Neural cell (in vitro differentiated cells): ENCODE results near the gene ATP5F1A. TPM values are rescaled to one million over a fixed set of nuclear protein-coding genes. Genes with fewer than 3 reads are reported as not detected.

Source experiments
- H2AFZ ChIP-seq: fragments of 200-600, 300-800 bp; sonication (generic), shearing (Covaris generic); 2 replicates; pipeline ENCODE4 v1.6.0; 2014; ENCODE audit warnings: low read depth, mild to moderate bottlenecking, antibody characterized with exemption, low read length, moderate library complexity
- H3F3A ChIP-seq: fragments of 200-600 bp; shearing (Covaris generic); 2 replicates; pipeline ENCODE4 v1.6.1; 2016; ENCODE audit warnings: mild to moderate bottlenecking, moderate library complexity, mixed read lengths, antibody characterized with exemption, low read length; ENCODE audit not compliant: insufficient read depth, poor library complexity, severe bottlenecking
- H3K27ac ChIP-seq: fragments of 200-600, 300-800 bp; sonication (generic), shearing (Covaris generic); 2 replicates; pipeline ENCODE4 v1.5.1; 2014; ENCODE audit warnings: mild to moderate bottlenecking, low read length, moderate library complexity
- H3K27me3 ChIP-seq: fragments of 300-800, 200-600 bp; sonication (generic), shearing (Covaris generic); 2 replicates; pipeline ENCODE4 v1.6.0; 2014; ENCODE audit warnings: mild to moderate bottlenecking, low read depth, low read length, moderate library complexity; ENCODE audit not compliant: insufficient read depth
- H3K36me3 ChIP-seq: fragments of 300-800, 200-600 bp; sonication (generic), shearing (Covaris generic); 2 replicates; pipeline ENCODE4 v1.5.1; 2014; ENCODE audit warnings: mild to moderate bottlenecking, antibody characterized with exemption, low read length, moderate library complexity; ENCODE audit not compliant: insufficient read depth
- H3K4me2 ChIP-seq: fragments of 300-800, 200-600 bp; sonication (generic), shearing (Covaris generic); 2 replicates; pipeline ENCODE4 v1.6.0; 2014; ENCODE audit warnings: mild to moderate bottlenecking, low read length
- H3K4me3 ChIP-seq: fragments of 300-800, 200-600 bp; sonication (generic), shearing (Covaris generic); 2 replicates; pipeline ENCODE4 v1.5.1; 2014; ENCODE audit warnings: mild to moderate bottlenecking, low read length, moderate library complexity
- H3K79me2 ChIP-seq: fragments of 200-600 bp; shearing (Covaris generic); replicated peaks from 2 replicates; pipeline ENCODE4 v1.6.0; 2014; ENCODE audit warnings: mild to moderate bottlenecking, low read length, moderate library complexity; ENCODE audit not compliant: insufficient read depth
- H3K9ac ChIP-seq: fragments of 300-800, 200-600 bp; sonication (generic), shearing (Covaris generic); 2 replicates; pipeline ENCODE4 v1.6.1; 2016; ENCODE audit warnings: mild to moderate bottlenecking, low read length, mixed read lengths
- H3K9me2 ChIP-seq: fragments of 200-600 bp; shearing (Covaris generic); 2 replicates; pipeline ENCODE4 v1.6.1; 2016; ENCODE audit warnings: mild to moderate bottlenecking, low read length, mixed read lengths; ENCODE audit not compliant: insufficient read depth
- H3K9me3 ChIP-seq: fragments of 200-600, 300-800 bp; sonication (generic), shearing (Covaris generic); 2 replicates; pipeline ENCODE4 v1.6.1; 2016; ENCODE audit warnings: mild to moderate bottlenecking, mixed run types, low read length, moderate library complexity, mixed read lengths
- H4K20me1 ChIP-seq: fragments of 200-600 bp; shearing (Covaris generic); 2 replicates; pipeline ENCODE4 v1.6.1; 2016; ENCODE audit warnings: mild to moderate bottlenecking, mixed run types; ENCODE audit not compliant: insufficient read depth
- EP300 ChIP-seq: fragments of 450-650 bp; conservative IDR thresholded peaks from 2 replicates; pipeline ENCODE4 v1.6.1; 2014; ENCODE audit warnings: antibody characterized with exemption, mild to moderate bottlenecking, moderate library complexity; ENCODE audit not compliant: poor library complexity, severe bottlenecking
- EZH2 ChIP-seq: fragments of 200-600, 300-800 bp; shearing (Covaris generic), sonication (generic); IDR thresholded peaks from 2 replicates; pipeline ENCODE4 v1.6.1; 2014; ENCODE audit warnings: antibody characterized with exemption, low read length, borderline replicate concordance, mild to moderate bottlenecking; ENCODE audit not compliant: insufficient read depth, poor library complexity, severe bottlenecking
- MXI1 ChIP-seq: fragments of 450-650 bp; conservative IDR thresholded peaks from 2 replicates; pipeline ENCODE4 v1.6.1; 2014; ENCODE audit warnings: antibody characterized with exemption, mild to moderate bottlenecking; ENCODE audit not compliant: poor library complexity, severe bottlenecking
- POLR2AphosphoS5 ChIP-seq: IDR thresholded peaks from 2 replicates; pipeline ENCODE4 v1.6.1; 2012
- RAD21 ChIP-seq: fragments of 450-650 bp; conservative IDR thresholded peaks from 2 replicates; pipeline ENCODE4 v1.6.1; 2014; ENCODE audit warnings: antibody characterized with exemption, mild to moderate bottlenecking, moderate library complexity
- SMC3 ChIP-seq: fragments of 450-650 bp; conservative IDR thresholded peaks from 2 replicates; pipeline ENCODE4 v1.6.1; 2014; ENCODE audit warnings: antibody characterized with exemption, mild to moderate bottlenecking, moderate library complexity; ENCODE audit not compliant: poor library complexity
- TAF1 ChIP-seq: IDR thresholded peaks from 2 replicates; pipeline ENCODE4 v1.6.1; 2012; ENCODE audit warnings: low read depth
- polyA plus RNA-seq: library from polyadenylated mRNA; depleted of rRNA; stranded (reverse); fragments of >200 nt; gene quantifications from 2 replicates; pipeline ENCODE4 v1.2.3, GENCODE V29; 2014
- TF ChIP-seq, protein P1 (sequence below): IDR thresholded peaks from 2 replicates; pipeline ENCODE4 v1.6.1; 2012; ENCODE audit warnings: borderline replicate concordance
- TF ChIP-seq, protein P2 (sequence below): fragments of 450-650 bp; IDR thresholded peaks from 2 replicates; pipeline ENCODE4 v1.5.1; 2014; ENCODE audit warnings: antibody characterized with exemption, mild to moderate bottlenecking, moderate library complexity; ENCODE audit not compliant: poor library complexity, severe bottlenecking

Gene ATP5F1A
- polyA plus RNA-seq, 1 donor from 2014 or later: 1,949 TPM

DNA sequence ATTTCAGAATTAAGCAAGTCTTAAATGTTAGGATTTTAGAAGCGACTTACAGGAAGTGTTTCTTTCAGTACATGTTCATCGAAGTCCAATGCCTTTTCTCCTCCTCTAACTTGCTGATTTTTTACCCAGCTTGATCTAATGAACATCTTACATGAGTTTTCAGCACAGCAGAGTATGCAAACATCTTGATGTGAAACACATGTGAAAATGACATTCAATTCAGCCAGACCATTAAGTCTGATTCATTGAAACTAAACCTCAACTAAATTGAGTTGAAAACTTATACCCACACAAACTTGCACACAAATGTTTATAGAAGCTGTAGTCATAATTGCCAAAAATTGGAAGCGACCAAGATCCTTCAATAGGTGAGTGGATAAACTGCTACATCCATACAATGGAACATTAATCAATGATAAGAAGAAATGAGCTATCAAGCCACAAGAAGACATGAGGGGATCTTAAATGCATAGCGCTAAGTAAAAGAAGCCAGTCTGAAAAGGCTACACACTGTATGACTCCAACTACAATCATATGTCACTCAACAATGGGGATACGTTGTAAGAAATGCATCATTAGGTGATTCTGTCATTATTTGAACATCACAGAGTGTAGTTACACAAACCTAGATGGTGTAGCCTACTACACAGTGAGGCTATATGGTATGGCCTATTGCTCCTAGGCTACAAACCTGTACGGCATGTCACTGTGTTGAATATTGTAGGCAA lies 44.6 kb downstream of the ATP5F1A start:
- Histone ChIP-seq H3K27me3 (no peaks in the 10 kb centered on the region), H3K36me3 (no peaks in the 10 kb centered on the region), H2AFZ (no peak overlapping the region), H3K4me3 (no peak overlapping the region), H4K20me1 (no peaks in the 10 kb centered on the region), H3K9me2 (no peaks in the 10 kb centered on the region), H3K27ac (no peak overlapping the region), H3K9me3 (no peaks in the 10 kb centered on the region), H3K9ac (no peak overlapping the region), H3K79me2 (no peaks in the 10 kb centered on the region), H3F3A (no peaks in the 10 kb centered on the region), H3K4me2 (no peak overlapping the region)
- TF ChIP-seq MXI1: no peak
- no peak for TF ChIP-seq SMC3
- no peak for TF ChIP-seq EP300
- no peak for TF ChIP-seq RAD21
- TF ChIP-seq POLR2AphosphoS5: no peak
- TF ChIP-seq TAF1: no peak
- TF ChIP-seq EZH2: no peak
- TF ChIP-seq, protein P1, sequence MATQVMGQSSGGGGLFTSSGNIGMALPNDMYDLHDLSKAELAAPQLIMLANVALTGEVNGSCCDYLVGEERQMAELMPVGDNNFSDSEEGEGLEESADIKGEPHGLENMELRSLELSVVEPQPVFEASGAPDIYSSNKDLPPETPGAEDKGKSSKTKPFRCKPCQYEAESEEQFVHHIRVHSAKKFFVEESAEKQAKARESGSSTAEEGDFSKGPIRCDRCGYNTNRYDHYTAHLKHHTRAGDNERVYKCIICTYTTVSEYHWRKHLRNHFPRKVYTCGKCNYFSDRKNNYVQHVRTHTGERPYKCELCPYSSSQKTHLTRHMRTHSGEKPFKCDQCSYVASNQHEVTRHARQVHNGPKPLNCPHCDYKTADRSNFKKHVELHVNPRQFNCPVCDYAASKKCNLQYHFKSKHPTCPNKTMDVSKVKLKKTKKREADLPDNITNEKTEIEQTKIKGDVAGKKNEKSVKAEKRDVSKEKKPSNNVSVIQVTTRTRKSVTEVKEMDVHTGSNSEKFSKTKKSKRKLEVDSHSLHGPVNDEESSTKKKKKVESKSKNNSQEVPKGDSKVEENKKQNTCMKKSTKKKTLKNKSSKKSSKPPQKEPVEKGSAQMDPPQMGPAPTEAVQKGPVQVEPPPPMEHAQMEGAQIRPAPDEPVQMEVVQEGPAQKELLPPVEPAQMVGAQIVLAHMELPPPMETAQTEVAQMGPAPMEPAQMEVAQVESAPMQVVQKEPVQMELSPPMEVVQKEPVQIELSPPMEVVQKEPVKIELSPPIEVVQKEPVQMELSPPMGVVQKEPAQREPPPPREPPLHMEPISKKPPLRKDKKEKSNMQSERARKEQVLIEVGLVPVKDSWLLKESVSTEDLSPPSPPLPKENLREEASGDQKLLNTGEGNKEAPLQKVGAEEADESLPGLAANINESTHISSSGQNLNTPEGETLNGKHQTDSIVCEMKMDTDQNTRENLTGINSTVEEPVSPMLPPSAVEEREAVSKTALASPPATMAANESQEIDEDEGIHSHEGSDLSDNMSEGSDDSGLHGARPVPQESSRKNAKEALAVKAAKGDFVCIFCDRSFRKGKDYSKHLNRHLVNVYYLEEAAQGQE: no peak
- TF ChIP-seq, protein P2, sequence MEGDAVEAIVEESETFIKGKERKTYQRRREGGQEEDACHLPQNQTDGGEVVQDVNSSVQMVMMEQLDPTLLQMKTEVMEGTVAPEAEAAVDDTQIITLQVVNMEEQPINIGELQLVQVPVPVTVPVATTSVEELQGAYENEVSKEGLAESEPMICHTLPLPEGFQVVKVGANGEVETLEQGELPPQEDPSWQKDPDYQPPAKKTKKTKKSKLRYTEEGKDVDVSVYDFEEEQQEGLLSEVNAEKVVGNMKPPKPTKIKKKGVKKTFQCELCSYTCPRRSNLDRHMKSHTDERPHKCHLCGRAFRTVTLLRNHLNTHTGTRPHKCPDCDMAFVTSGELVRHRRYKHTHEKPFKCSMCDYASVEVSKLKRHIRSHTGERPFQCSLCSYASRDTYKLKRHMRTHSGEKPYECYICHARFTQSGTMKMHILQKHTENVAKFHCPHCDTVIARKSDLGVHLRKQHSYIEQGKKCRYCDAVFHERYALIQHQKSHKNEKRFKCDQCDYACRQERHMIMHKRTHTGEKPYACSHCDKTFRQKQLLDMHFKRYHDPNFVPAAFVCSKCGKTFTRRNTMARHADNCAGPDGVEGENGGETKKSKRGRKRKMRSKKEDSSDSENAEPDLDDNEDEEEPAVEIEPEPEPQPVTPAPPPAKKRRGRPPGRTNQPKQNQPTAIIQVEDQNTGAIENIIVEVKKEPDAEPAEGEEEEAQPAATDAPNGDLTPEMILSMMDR: no peak

DNA sequence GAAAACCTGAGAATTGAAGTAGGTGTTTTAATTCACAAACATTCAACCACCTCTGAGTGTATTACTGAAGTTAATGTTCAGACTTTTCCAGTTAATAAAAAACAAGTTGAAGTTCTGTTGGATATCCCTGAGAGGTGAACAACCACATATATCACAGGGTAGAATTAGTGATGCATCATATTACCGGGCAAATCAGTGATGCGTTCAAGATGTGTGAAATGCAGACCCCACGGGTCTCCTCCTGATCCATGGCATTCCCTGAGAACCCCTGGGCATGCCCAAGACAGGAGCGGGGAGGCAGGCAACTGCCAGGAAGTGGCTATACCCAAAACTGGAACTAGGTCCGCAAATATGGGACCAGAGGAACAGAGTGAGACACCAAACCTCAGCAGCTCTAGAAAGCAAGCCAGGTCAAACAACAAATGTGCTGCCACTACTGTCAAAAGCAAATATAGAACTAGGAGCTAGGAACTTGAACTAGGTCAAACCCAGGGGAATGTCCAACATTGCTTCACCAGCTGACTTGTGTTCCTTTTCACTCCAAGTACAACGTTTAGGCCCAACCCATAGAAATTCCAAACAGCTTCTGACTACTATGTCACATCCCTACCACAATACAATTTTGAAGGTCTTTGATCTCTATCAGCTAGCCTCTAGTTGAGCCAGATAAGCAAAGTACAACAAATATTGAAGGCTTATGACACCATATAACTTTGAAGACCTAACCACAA lies 46.2 kb downstream of the ATP5F1A start:
- H3K27me3 ChIP-seq: no peaks in the 10 kb centered on the region
- H3K79me2 ChIP-seq: no peaks in the 10 kb centered on the region
- TF ChIP-seq EP300 (no peak), MXI1 (no peak), RAD21 (no peak), SMC3 (no peak), TAF1 (no peak), POLR2AphosphoS5 (no peak), EZH2 (no peak)
- TF ChIP-seq, protein P1: no peak
- TF ChIP-seq, protein P2: no peak
- H3K4me3 ChIP-seq: no peak overlapping the region
- no peaks in the 10 kb centered on the region for H4K20me1 ChIP-seq
- H3F3A ChIP-seq: no peaks in the 10 kb centered on the region
- H3K9me2 ChIP-seq: no peaks in the 10 kb centered on the region
- H3K36me3 ChIP-seq: no peaks in the 10 kb centered on the region
- no peak overlapping the region for H3K9ac ChIP-seq
- no peak overlapping the region for H2AFZ ChIP-seq
- H3K27ac ChIP-seq: no peak overlapping the region
- no peaks in the 10 kb centered on the region for H3K9me3 ChIP-seq
- no peak overlapping the region for H3K4me2 ChIP-seq
